CD8-positive, alpha-beta memory T cell (primary cell): Measurements from ENCODE around the gene PLPPR3. TPM values are rescaled to one million over a fixed set of nuclear protein-coding genes. Genes with fewer than 3 reads are reported as not detected.
A peak's percentile ranks its signal among the peaks of the same experiment; 100 is the strongest.

Source experiments
- CTCF ChIA-PET: fragments of 350-600 bp; sonication (Branson Sonifier 250); formaldehyde crosslinking; loops from one replicate; lab custom pipeline; 2021; ENCODE audit warnings: antibody characterized with exemption; lab: Charles Lee
- POLR2A ChIA-PET: fragments of 350-600 bp; sonication (Branson Sonifier 250); formaldehyde crosslinking; loops from one replicate; lab custom pipeline; 2021; ENCODE audit warnings: antibody characterized with exemption; lab: Charles Lee
- DNase-seq, 5 donors: peaks; one replicate each; pipeline versions ENCODE4 v3.0.0 to v3.0.0-alpha.2; 2020 to 2022; ENCODE audit warnings: mixed read lengths in 1 of 5
- H3K27ac ChIP-seq: one replicate; pipeline ENCODE4 v1.7.0; 2013; ENCODE audit warnings: low read depth, mild to moderate bottlenecking, low read length, moderate library complexity
- H3K27me3 ChIP-seq: 2 replicates; pipeline ENCODE4 v1.7.0; 2013; ENCODE audit warnings: low read length, mild to moderate bottlenecking; ENCODE audit not compliant: insufficient read depth, poor library complexity, severe bottlenecking
- H3K36me3 ChIP-seq: 2 replicates; pipeline ENCODE4 v1.7.0; 2013; ENCODE audit warnings: mild to moderate bottlenecking, low read length, moderate library complexity; ENCODE audit not compliant: insufficient read depth
- H3K4me1 ChIP-seq: 2 replicates; pipeline ENCODE4 v1.7.0; 2013; ENCODE audit warnings: mild to moderate bottlenecking, low read length, moderate library complexity; ENCODE audit not compliant: insufficient read depth
- H3K4me3 ChIP-seq: 2 replicates; pipeline ENCODE4 v1.7.0; 2013; ENCODE audit warnings: mild to moderate bottlenecking, low read length
- H3K9me3 ChIP-seq: 2 replicates; pipeline ENCODE4 v1.7.0; 2013; ENCODE audit warnings: mild to moderate bottlenecking, low read length
- H3K27ac Mint-ChIP-seq, 8 donors: one replicate each; pipeline ENCODE4 v1.8.0; 2020 to 2021; ENCODE audit warnings: mixed read lengths in 8 of 8, mild to moderate bottlenecking in 6 of 8, inconsistent platforms in 3 of 8, moderate library complexity in 3 of 8
- H3K27me3 Mint-ChIP-seq, 2 donors: one replicate each; pipeline ENCODE4 v1.8.0; 2020 to 2021; ENCODE audit warnings: mixed read lengths in 2 of 2, mild to moderate bottlenecking in 1 of 2, moderate library complexity in 1 of 2
- H3K36me3 Mint-ChIP-seq, 3 donors: one replicate each; pipeline ENCODE4 v1.8.0; 2020 to 2021; ENCODE audit warnings: mixed read lengths in 3 of 3, inconsistent platforms in 1 of 3, mild to moderate bottlenecking in 1 of 3
- H3K4me1 Mint-ChIP-seq, 3 donors: one replicate each; pipeline ENCODE4 v1.8.0; 2020 to 2021; ENCODE audit warnings: mixed read lengths in 3 of 3, inconsistent platforms in 1 of 3, mild to moderate bottlenecking in 1 of 3
- H3K4me3 Mint-ChIP-seq, 7 donors: one replicate each; pipeline ENCODE4 v1.8.0; 2020 to 2021; ENCODE audit warnings: mixed read lengths in 7 of 7, mild to moderate bottlenecking in 6 of 7, moderate library complexity in 4 of 7, inconsistent platforms in 2 of 7
- H3K9me3 Mint-ChIP-seq, 5 donors: one replicate each; pipeline ENCODE4 v1.8.0; 2020 to 2022; ENCODE audit warnings: mixed read lengths in 5 of 5, mild to moderate bottlenecking in 3 of 5, moderate library complexity in 2 of 5, inconsistent platforms in 1 of 5
- polyA plus RNA-seq: library from polyadenylated mRNA; unstranded; fragments of 300-500 nt; fragmentation: Illumina TruSeq; gene quantifications from one replicate; pipeline ENCODE4 v1.2.3, GENCODE V29; 2021
- total RNA-seq, 2 experiments: library from RNA; stranded (reverse); gene quantifications; one replicate each; pipeline ENCODE4 v1.2.3, GENCODE V29; 2021

Gene PLPPR3
- total and polyA plus RNA-seq, 3 experiments from 2014 or later, result not detected

DNA sequence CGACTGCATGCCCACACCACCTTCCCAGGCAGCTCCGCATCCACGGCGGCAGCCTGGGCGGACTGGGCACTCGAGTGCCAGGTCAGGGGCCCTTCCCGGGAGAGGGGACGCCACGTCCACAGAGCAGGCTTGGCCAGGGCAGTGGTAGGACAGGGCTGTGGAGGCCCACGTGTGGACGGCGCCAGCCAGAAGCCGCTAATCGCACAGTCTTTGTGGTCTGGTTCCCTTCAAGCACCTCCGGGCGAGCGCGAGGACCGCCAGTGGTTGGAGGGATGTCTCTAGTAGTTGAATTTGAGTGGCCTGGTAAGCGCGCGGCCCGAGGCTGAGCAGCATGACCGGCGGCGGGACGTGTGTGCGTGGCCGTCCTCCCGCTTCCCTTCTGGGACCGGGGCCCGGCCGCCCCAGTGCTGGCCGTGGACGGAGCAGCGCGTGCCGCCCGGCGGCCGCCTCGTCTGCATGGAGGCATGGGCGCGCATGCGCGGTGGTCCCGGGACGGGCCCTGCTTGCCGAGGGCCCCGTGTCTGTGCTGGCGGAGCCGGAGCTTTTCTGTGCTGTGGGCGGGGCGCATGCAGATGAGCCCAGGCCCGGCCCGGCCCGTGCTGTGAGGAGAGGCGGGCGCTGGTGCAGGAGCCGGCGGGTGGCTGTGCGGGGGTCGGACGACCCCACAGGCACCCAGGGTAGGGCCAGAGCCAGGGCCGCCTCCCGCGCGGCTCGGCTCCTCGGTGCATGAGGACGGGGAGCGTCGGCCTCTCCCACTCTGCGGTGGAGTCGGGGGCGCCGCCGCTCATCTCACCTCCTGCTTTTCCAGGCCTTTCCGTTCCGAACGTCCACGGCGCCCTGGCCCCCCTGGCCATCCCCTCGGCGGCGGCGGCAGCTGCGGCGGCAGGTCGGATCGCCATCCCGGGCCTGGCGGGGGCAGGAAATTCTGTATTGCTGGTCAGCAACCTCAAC lies 15.9 kb downstream of the PLPPR3 start:
- no peak overlapping the region for H3K4me3 ChIP-seq
- no peak overlapping the region for H3K4me3 Mint-ChIP-seq
- no peaks in the 10 kb centered on the region for H3K9me3 ChIP-seq
- H3K4me1 ChIP-seq, result peaks cover 29% of the 10 kb centered on the region
- H3K27ac ChIP-seq, result no peak overlapping the region
- no peak for DNase-seq
- no peaks in the 10 kb centered on the region for H3K27me3 ChIP-seq
- no peaks in the 10 kb centered on the region for H3K9me3 Mint-ChIP-seq
- H3K36me3 ChIP-seq, result peaks cover 65% of the 10 kb centered on the region
- H3K27me3 Mint-ChIP-seq, result peaks cover 0 to 8% of the 10 kb centered on the region in 2 donors
- H3K27ac Mint-ChIP-seq, result peak overlapping the region in 1 of 8 donors; percentile 56
- H3K36me3 Mint-ChIP-seq, result peaks cover 7 to 74% (median 7%) of the 10 kb centered on the region in 3 donors
- ChIA-PET POLR2A (no interaction called here), CTCF (no interaction called here)
- H3K4me1 Mint-ChIP-seq, result peaks cover 34 to 42% (median 37%) of the 10 kb centered on the region in 3 donors

DNA sequence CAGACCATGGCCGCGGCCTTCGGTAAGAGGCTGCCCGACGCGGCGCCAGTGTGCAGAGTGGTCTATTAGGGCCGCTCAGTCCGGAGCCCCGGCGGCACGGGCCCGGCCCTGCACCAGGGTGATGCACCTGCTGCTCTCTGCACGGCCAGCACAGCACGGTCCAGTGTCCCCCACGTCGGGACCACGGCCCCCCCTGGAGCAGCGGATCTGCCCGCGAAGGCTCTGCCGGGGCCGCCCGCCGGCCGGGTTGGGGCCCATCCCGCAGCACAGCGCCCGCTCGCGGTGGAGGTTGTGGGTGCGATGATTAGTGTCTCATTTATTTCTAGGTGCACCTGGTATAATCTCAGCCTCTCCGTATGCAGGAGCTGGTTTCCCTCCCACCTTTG lies 16.6 kb downstream of the PLPPR3 start:
- DNase-seq, result no peak
- Histone ChIP-seq H3K9me3 (no peaks in the 10 kb centered on the region), H3K36me3 (peaks cover 63% of the 10 kb centered on the region), H3K4me3 (no peak overlapping the region), H3K27me3 (no peaks in the 10 kb centered on the region), H3K27ac (no peak overlapping the region), H3K4me1 (peaks cover 36% of the 10 kb centered on the region)
- Mint-ChIP-seq H3K9me3 (no peaks in the 10 kb centered on the region), H3K27ac (peak overlapping the region in 1 of 8 donors; percentile 56), H3K27me3 (peaks cover 0 to 8% of the 10 kb centered on the region in 2 donors), H3K4me1 (peaks cover 40 to 49% (median 43%) of the 10 kb centered on the region in 3 donors), H3K4me3 (peak overlapping the region in 1 of 7 donors; percentile 62), H3K36me3 (peaks cover 7 to 73% (median 8%) of the 10 kb centered on the region in 3 donors)
- POLR2A ChIA-PET, result no interaction called here
- CTCF ChIA-PET, result no interaction called here

DNA sequence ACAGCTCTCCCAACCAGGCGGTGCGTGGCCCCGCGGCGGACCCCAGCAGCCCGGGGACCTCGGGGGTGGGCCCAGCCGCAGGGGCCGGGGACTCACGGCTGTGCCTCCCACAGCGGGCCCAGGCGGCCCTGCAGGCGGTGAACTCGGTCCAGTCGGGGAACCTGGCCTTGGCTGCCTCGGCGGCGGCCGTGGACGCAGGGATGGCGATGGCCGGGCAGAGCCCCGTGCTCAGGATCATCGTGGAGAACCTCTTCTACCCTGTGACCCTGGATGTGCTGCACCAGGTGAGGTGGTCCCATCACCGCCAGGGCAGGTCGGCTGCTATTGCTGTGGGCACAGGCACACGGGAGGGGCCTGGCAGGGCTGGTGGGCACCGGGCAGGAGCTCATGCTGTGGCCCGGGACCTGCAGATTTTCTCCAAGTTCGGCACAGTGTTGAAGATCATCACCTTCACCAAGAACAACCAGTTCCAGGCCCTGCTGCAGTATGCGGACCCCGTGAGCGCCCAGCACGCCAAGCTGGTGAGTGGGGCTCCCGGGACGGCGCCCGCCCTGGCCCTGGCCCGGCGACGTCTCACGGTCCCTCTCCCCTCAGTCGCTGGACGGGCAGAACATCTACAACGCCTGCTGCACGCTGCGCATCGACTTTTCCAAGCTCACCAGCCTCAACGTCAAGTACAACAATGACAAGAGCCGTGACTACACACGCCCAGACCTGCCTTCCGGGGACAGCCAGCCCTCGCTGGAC lies 17.2 kb downstream of the PLPPR3 start:
- no peaks in the 10 kb centered on the region for H3K27me3 ChIP-seq
- no peaks in the 10 kb centered on the region for H3K9me3 Mint-ChIP-seq
- ChIA-PET POLR2A (no interaction called here), CTCF (no interaction called here)
- peaks cover 59% of the 10 kb centered on the region for H3K36me3 ChIP-seq
- H3K4me3 Mint-ChIP-seq, result peak overlapping the region in 1 of 7 donors; percentile 62
- H3K4me1 Mint-ChIP-seq, result peaks cover 46 to 55% (median 48%) of the 10 kb centered on the region in 3 donors
- no peak overlapping the region for H3K27ac Mint-ChIP-seq
- peaks cover 0 to 8% of the 10 kb centered on the region in 2 donors for H3K27me3 Mint-ChIP-seq
- no peak for DNase-seq
- no peak overlapping the region for H3K27ac ChIP-seq
- peaks cover 6 to 71% (median 7%) of the 10 kb centered on the region in 3 donors for H3K36me3 Mint-ChIP-seq
- H3K4me3 ChIP-seq, result no peak overlapping the region
- H3K4me1 ChIP-seq, result peaks cover 42% of the 10 kb centered on the region
- no peaks in the 10 kb centered on the region for H3K9me3 ChIP-seq

DNA sequence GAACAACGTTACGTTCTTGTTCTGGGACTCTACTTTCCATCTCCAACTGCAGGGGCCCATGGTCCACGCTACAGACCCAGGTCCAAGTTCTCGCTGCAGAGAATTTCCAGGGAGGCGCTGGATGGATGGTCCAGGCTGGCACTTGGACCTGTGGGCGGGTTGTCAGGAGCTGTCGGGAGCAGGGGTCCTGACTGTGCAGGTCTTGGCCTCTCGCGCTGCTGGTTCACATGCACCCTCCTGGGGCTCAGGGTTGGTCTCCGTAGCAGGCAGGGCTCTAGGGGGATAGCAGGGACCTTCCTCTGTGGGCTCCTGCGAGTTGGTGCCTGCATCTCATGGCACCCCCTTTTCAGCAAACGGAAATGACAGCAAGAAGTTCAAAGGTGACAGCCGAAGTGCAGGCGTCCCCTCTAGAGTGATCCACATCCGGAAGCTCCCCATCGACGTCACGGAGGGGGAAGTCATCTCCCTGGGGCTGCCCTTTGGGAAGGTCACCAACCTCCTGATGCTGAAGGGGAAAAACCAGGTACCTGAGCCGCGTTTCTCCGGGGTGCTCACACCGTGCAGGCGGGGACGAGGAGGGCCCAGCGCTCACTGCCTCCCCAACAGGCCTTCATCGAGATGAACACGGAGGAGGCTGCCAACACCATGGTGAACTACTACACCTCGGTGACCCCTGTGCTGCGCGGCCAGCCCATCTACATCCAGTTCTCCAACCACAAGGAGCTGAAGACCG lies 17.9 kb downstream of the PLPPR3 start:
- Histone ChIP-seq H3K4me3 (no peak overlapping the region), H3K27me3 (no peaks in the 10 kb centered on the region), H3K9me3 (no peaks in the 10 kb centered on the region), H3K4me1 (peaks cover 50% of the 10 kb centered on the region), H3K36me3 (peaks cover 57% of the 10 kb centered on the region), H3K27ac (no peak overlapping the region)
- H3K27me3 Mint-ChIP-seq, result peaks cover 0 to 10% of the 10 kb centered on the region in 2 donors
- DNase-seq, result no peak
- ChIA-PET POLR2A (no interaction called here), CTCF (no interaction called here)
- peak overlapping the region in 4 of 8 donors; percentile 9 to 56 (median 30) for H3K27ac Mint-ChIP-seq
- H3K4me1 Mint-ChIP-seq, result peaks cover 53 to 62% (median 54%) of the 10 kb centered on the region in 3 donors
- H3K9me3 Mint-ChIP-seq, result no peaks in the 10 kb centered on the region
- peak overlapping the region in 2 of 7 donors; percentile 51 to 52 for H3K4me3 Mint-ChIP-seq
- peaks cover 6 to 71% (median 7%) of the 10 kb centered on the region in 3 donors for H3K36me3 Mint-ChIP-seq

DNA sequence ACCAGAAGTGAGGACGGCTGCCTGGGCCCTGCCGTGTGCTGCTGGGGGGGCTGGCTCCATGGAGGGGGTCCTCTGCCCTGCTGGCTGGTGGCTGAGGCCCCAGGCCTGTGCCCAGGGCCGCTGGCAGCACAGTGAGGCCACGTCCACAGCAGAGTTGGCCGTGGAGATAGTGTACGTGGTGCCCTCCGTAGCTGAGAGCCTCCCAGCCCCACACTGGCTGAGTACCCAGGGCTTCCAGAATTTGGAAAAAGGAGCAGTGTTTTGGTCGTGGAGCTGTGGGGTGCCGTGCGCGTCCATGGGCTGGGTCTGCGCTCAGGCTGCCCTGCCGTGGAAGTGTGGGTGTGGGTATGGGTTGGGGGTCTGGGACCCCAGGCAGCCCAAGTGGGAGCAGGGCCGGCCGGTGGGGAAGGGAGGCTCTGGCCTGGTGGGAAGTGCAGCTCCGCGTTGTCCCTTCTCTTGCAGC lies 18.6 kb downstream of the PLPPR3 start:
- POLR2A ChIA-PET, result no interaction called here
- H3K4me1 ChIP-seq, result peaks cover 54% of the 10 kb centered on the region
- Mint-ChIP-seq H3K27ac (peak overlapping the region in 3 of 8 donors; percentile 29 to 90 (median 56)), H3K4me3 (peak overlapping the region in 3 of 7 donors; percentile 15 to 52 (median 44)), H3K9me3 (no peaks in the 10 kb centered on the region), H3K27me3 (peaks cover 0 to 12% of the 10 kb centered on the region in 2 donors), H3K4me1 (peaks cover 54 to 64% (median 54%) of the 10 kb centered on the region in 3 donors), H3K36me3 (peaks cover 6 to 72% (median 7%) of the 10 kb centered on the region in 3 donors)
- peaks cover 57% of the 10 kb centered on the region for H3K36me3 ChIP-seq
- no peak overlapping the region for H3K4me3 ChIP-seq
- no peak for DNase-seq
- no peak overlapping the region for H3K27ac ChIP-seq
- H3K27me3 ChIP-seq, result no peaks in the 10 kb centered on the region
- no peaks in the 10 kb centered on the region for H3K9me3 ChIP-seq
- CTCF ChIA-PET, result no interaction called here

DNA sequence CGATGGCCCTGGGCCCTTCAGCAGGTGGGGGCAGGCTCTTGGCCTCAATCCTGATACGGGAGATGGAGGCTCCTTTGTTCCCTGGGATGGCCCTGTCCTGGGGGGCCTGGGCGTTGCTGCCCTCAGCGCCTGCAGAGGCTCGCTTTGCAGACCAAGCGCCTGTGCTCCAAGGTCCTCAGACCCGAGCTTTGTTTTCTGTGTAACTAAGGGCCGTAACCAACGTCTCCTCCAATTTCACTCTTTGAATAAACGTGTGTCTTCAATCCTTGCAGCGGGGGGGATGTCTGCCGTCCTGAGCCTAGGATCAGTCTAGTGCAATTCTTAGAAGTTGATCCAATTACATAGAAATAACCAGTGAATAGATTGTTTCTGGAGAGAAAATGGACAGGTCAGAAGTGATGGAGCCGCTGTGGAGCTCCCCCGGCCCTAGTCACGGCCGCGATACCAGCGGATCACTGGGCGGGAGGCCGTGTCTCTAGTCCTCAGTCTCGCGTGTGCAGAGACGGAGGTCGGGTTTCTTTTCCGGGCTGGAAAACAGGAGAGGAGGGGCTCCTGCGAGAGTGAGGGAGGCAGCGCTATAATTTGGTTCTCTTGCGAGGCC lies 19.2 kb downstream of the PLPPR3 start:
- H3K27me3 ChIP-seq, result no peaks in the 10 kb centered on the region
- no peaks in the 10 kb centered on the region for H3K9me3 ChIP-seq
- Mint-ChIP-seq H3K4me3 (peak overlapping the region; percentile 32 to 76 (median 69)), H3K27ac (peak overlapping the region in 6 of 8 donors; percentile 56 to 90 (median 84)), H3K27me3 (peaks cover 0 to 8% of the 10 kb centered on the region in 2 donors), H3K9me3 (no peaks in the 10 kb centered on the region), H3K4me1 (peaks cover 51 to 60% (median 51%) of the 10 kb centered on the region in 3 donors), H3K36me3 (peaks cover 4 to 66% (median 4%) of the 10 kb centered on the region in 3 donors)
- CTCF ChIA-PET, result no interaction called here
- H3K36me3 ChIP-seq, result peaks cover 52% of the 10 kb centered on the region
- H3K4me3 ChIP-seq, result no peak overlapping the region
- DNase-seq, result no peak
- POLR2A ChIA-PET, result no interaction called here
- H3K4me1 ChIP-seq, result peaks cover 54% of the 10 kb centered on the region
- H3K27ac ChIP-seq, result no peak overlapping the region

DNA sequence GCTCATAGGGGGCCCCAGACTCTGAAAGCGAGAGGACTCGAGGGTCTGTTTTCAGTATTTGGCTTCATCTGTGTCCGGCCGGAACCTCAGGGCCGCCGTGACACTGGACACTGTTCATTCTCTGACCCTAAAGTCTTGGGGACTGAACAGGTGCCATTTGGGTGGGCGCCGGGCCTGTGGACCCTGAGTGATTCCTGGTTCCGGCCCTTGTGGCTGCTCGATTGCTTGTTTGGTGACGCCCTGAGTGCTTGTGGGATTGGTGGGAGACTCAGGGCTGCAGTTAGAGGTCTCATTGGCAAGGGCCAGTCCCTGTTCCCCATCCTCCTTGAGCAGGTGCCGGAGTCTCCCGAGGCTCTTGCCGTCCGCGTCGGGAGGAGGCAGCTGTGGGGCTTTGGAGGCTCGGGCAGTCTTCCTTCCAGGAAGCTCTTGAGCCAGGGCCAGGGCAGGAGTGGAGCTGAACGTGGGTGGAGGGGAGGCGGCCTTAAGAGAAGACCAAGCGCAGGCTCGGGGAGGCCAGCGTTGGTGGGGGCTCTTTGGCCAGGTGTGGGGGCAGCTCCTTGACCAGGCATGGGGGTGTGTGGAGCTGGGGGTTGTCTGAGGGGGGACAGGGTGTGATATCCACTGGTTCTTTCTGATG lies 19.8 kb downstream of the PLPPR3 start:
- CTCF ChIA-PET, result interaction anchor here (0.9 kb wide), 1 partner anchor 31 kb away, joined by 3 read pairs; no protein-coding TSS in a partner anchor
- peaks cover 46 to 55% (median 47%) of the 10 kb centered on the region in 3 donors for H3K4me1 Mint-ChIP-seq
- H3K9me3 Mint-ChIP-seq, result no peaks in the 10 kb centered on the region
- Histone ChIP-seq H3K27me3 (no peaks in the 10 kb centered on the region), H3K27ac (no peak overlapping the region), H3K4me1 (peaks cover 54% of the 10 kb centered on the region), H3K4me3 (peak overlapping the region; percentile 5), H3K36me3 (peaks cover 45% of the 10 kb centered on the region), H3K9me3 (no peaks in the 10 kb centered on the region)
- peaks cover 0 to 60% (median 1%) of the 10 kb centered on the region in 3 donors for H3K36me3 Mint-ChIP-seq
- POLR2A ChIA-PET, result interaction anchor here (0.6 kb wide), 1 partner anchor 62 kb away, joined by 5 read pairs; no protein-coding TSS in a partner anchor
- no peak for DNase-seq
- H3K27ac Mint-ChIP-seq, result peak overlapping the region; percentile 35 to 90 (median 78)
- peaks cover 0 to 4% of the 10 kb centered on the region in 2 donors for H3K27me3 Mint-ChIP-seq
- H3K4me3 Mint-ChIP-seq, result peak overlapping the region; percentile 41 to 77 (median 72)
